AG04450 (cell line): ENCODE measurements around the gene CORIN. TPM values are rescaled to one million over a fixed set of nuclear protein-coding genes. Genes with fewer than 3 reads are reported as not detected.

ENCODE experiments used
- CTCF ChIA-PET: fragments of 300-600, 350-600 bp; formaldehyde crosslinking; extraction: SDS; loops from one replicate; lab custom pipeline; 2022; ENCODE audit warnings: antibody characterized with exemption, inconsistent platforms; lab: Charles Lee
- POLR2A ChIA-PET: fragments of 350-600 bp; formaldehyde crosslinking; extraction: SDS; loops from one replicate; lab custom pipeline; 2021; ENCODE audit warnings: antibody characterized with exemption, inconsistent platforms; lab: Yijun Ruan, JAX
- DNase-seq: peaks from one replicate; pipeline ENCODE4 v3.0.0-alpha.2; 2011; ENCODE audit warnings: low read depth, low spot score
- H3K27ac ChIP-seq: one replicate; pipeline ENCODE4 v1.5.1; 2012; ENCODE audit warnings: low read depth, low read length, control low read depth
- H3K27me3 ChIP-seq: one replicate; pipeline ENCODE4 v1.6.0; 2012; ENCODE audit warnings: low read length; ENCODE audit not compliant: control insufficient read depth, insufficient read depth
- H3K4me3 ChIP-seq: 2 replicates; pipeline ENCODE4 v1.5.1; 2011; ENCODE audit warnings: mild to moderate bottlenecking, low read depth, low read length, control low read depth
- H3K9me3 ChIP-seq: 2 replicates; pipeline ENCODE4 v1.5.1; 2012; ENCODE audit warnings: low read length; ENCODE audit not compliant: control insufficient read depth, insufficient read depth
- CTCF ChIP-seq: IDR thresholded peaks from 2 replicates; pipeline ENCODE4 v1.5.1; 2011; ENCODE audit warnings: low read depth, low read length, control low read depth, inconsistent platforms
- polyA plus RNA-seq: library from polyadenylated mRNA; depleted of rRNA; stranded (reverse); fragments of >200 nt; gene quantifications from 2 replicates; pipeline ENCODE4 v1.2.3, GENCODE V29; 2011

Gene CORIN
- polyA plus RNA-seq, 1 experiment: 29.6 TPM

- no peak for TF ChIP-seq CTCF
- POLR2A ChIA-PET: no interaction called here
- DNase-seq: no peak
- Histone ChIP-seq H3K27me3 (no peaks in the 10 kb centered on the region), H3K4me3 (no peak overlapping the region), H3K9me3 (no peaks in the 10 kb centered on the region), H3K27ac (no peak overlapping the region)
- CTCF ChIA-PET: interaction anchor here (0.7 to 0.8 kb wide), 2 partner anchors 34 to 130 kb away, joined by 3 read pairs; no protein-coding TSS in a partner anchor
These were observed 240.2 kb downstream of the CORIN start for GRCh38 chr4:47597696-47598095.

GRCh38 chr4:47590325-47590724 lies 247.5 kb downstream of the CORIN start:
- no peak overlapping the region for H3K27ac ChIP-seq
- no peaks in the 10 kb centered on the region for H3K9me3 ChIP-seq
- no peaks in the 10 kb centered on the region for H3K27me3 ChIP-seq
- TF ChIP-seq CTCF: no peak
- DNase-seq: no peak
- CTCF ChIA-PET: no interaction called here
- POLR2A ChIA-PET: no interaction called here
- H3K4me3 ChIP-seq: no peak overlapping the region

GRCh38 chr4:47579235-47579634 lies 258.6 kb downstream of the CORIN start:
- TF ChIP-seq CTCF: no peak
- POLR2A ChIA-PET: no interaction called here
- no peaks in the 10 kb centered on the region for H3K9me3 ChIP-seq
- no peak overlapping the region for H3K27ac ChIP-seq
- DNase-seq: no peak
- no peaks in the 10 kb centered on the region for H3K27me3 ChIP-seq
- no peak overlapping the region for H3K4me3 ChIP-seq
- CTCF ChIA-PET: no interaction called here

GRCh38 chr4:47577779-47578553 lies 259.9 kb downstream of the CORIN start:
- no peaks in the 10 kb centered on the region for H3K9me3 ChIP-seq
- POLR2A ChIA-PET: interaction anchor here (0.6 kb wide), 1 partner anchor 620 kb away, joined by 4 read pairs; no protein-coding TSS in a partner anchor
- TF ChIP-seq CTCF: no peak
- CTCF ChIA-PET: interaction anchor here (1.1 to 1.2 kb wide), 2 partner anchors 10 to 13 kb away, joined by 3 to 4 read pairs; no protein-coding TSS in a partner anchor
- no peak overlapping the region for H3K4me3 ChIP-seq
- H3K27ac ChIP-seq: no peak overlapping the region
- no peak for DNase-seq
- no peaks in the 10 kb centered on the region for H3K27me3 ChIP-seq

GRCh38 chr4:47572981-47573380 lies 264.9 kb downstream of the CORIN start:
- POLR2A ChIA-PET: no interaction called here
- Histone ChIP-seq H3K9me3 (no peaks in the 10 kb centered on the region), H3K4me3 (no peak overlapping the region), H3K27ac (no peak overlapping the region), H3K27me3 (no peaks in the 10 kb centered on the region)
- TF ChIP-seq CTCF: no peak
- CTCF ChIA-PET: interaction anchor here (1.2 kb wide), 1 partner anchor 9 kb away, joined by 7 read pairs; no protein-coding TSS in a partner anchor
- DNase-seq: no peak
